OCI-LY1 (cell line): ENCODE data around the gene XPR1.

ENCODE experiments used
- H2AFZ ChIP-seq: fragments of 200-600 bp; sonication (generic), shearing (Covaris generic); 2 replicates; pipeline ENCODE4 v1.6.0; 2014; ENCODE audit warnings: antibody characterized with exemption, mild to moderate bottlenecking, low read length
- H3F3A ChIP-seq: fragments of 200-600 bp; sonication (generic), shearing (Covaris generic); 2 replicates; pipeline ENCODE4 v1.6.0; 2014; ENCODE audit warnings: mild to moderate bottlenecking, antibody characterized with exemption, low read length, moderate library complexity; ENCODE audit not compliant: insufficient read depth
- H3K27ac ChIP-seq: fragments of 200-600 bp; sonication (generic); 2 replicates; pipeline ENCODE4 v1.5.1; 2014; ENCODE audit warnings: low read length, mixed run types, mild to moderate bottlenecking, low read depth; ENCODE audit not compliant: poor library complexity, severe bottlenecking
- H3K27me3 ChIP-seq: fragments of 200-600 bp; sonication (generic); 2 replicates; pipeline ENCODE4 v1.6.0; 2014; ENCODE audit warnings: antibody characterized with exemption, mild to moderate bottlenecking, low read length, moderate library complexity; ENCODE audit not compliant: insufficient read depth
- H3K36me3 ChIP-seq: fragments of 200-600 bp; sonication (generic); 2 replicates; pipeline ENCODE4 v1.6.1; 2014; ENCODE audit warnings: mild to moderate bottlenecking, antibody characterized with exemption, low read length, moderate library complexity, mixed read lengths; ENCODE audit not compliant: insufficient read depth
- H3K4me1 ChIP-seq: fragments of 200-600 bp; sonication (generic); 2 replicates; pipeline ENCODE4 v1.5.1; 2014; ENCODE audit warnings: mild to moderate bottlenecking, low read length, moderate library complexity; ENCODE audit not compliant: insufficient read depth, severe bottlenecking
- H3K4me2 ChIP-seq: fragments of 200-600 bp; sonication (generic), shearing (Covaris generic); 2 replicates; pipeline ENCODE4 v1.6.1; 2014; ENCODE audit warnings: low read length
- H3K4me3 ChIP-seq: fragments of 200-600 bp; sonication (generic); 2 replicates; pipeline ENCODE4 v1.5.1; 2014; ENCODE audit warnings: low read length, low read depth, mild to moderate bottlenecking, mixed read lengths; ENCODE audit not compliant: poor library complexity, severe bottlenecking
- H3K79me2 ChIP-seq: fragments of 200-600 bp; shearing (Covaris generic); 2 replicates; pipeline ENCODE4 v1.6.1; 2016; ENCODE audit warnings: mixed run types, low read length, mixed read lengths; ENCODE audit not compliant: insufficient read depth
- H3K9ac ChIP-seq: fragments of 200-600 bp; sonication (generic), shearing (Covaris generic); 2 replicates; pipeline ENCODE4 v1.6.1; 2014; ENCODE audit warnings: mild to moderate bottlenecking, low read length, mixed read lengths
- H3K9me2 ChIP-seq: fragments of 200-600 bp; sonication (generic), shearing (Covaris generic); 2 replicates; pipeline ENCODE4 v1.6.1; 2014; ENCODE audit warnings: low read depth, mild to moderate bottlenecking, low read length, mixed read lengths
- H3K9me3 ChIP-seq: fragments of 200-600 bp; shearing (Covaris generic); 2 replicates; pipeline ENCODE4 v1.6.1; 2014; ENCODE audit warnings: low read length, mixed read lengths
- H4K20me1 ChIP-seq: fragments of 200-600 bp; sonication (generic), shearing (Covaris generic); 2 replicates; pipeline ENCODE4 v1.6.0; 2016; ENCODE audit warnings: mild to moderate bottlenecking, low read length; ENCODE audit not compliant: insufficient read depth
- EZH2 ChIP-seq: fragments of 200-600 bp; sonication (generic), shearing (Covaris generic); IDR thresholded peaks from 2 replicates; pipeline ENCODE4 v1.8.0; 2017; ENCODE audit warnings: borderline replicate concordance, mixed run types, mild to moderate bottlenecking, antibody characterized with exemption, low read length, moderate library complexity, mixed read lengths
- TF ChIP-seq, protein P1 (sequence below): fragments of 200-600 bp; sonication (generic), shearing (Covaris generic); IDR thresholded peaks from 2 replicates; pipeline ENCODE4 v1.5.1; 2017; ENCODE audit warnings: mild to moderate bottlenecking, antibody characterized with exemption, low read length, moderate library complexity, mixed read lengths

XPR1 gene

DNA sequence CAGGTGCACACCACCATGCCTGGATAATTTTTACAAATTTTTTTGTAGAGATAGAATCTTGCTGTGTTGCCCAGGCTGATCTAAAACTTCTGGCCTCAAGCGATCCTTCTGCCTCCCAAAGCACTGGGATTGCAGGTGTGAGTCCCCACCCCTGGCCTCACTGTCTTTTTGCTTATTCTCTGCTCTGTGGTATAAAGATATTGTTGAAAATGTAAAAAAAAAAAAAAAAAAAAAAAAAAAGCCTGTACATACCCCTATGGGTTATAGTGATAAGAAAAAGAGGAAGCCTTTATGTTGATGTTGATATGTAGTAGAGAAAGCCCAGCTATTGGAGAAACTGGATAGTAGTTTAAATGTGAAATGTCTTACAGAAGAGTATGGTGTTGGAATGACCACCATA, 125.8 kb downstream of the XPR1 start:
- H3F3A ChIP-seq, result no peaks in the 10 kb centered on the region
- no peaks in the 10 kb centered on the region for H3K9me3 ChIP-seq
- no peaks in the 10 kb centered on the region for H3K9me2 ChIP-seq
- H3K9ac ChIP-seq, result no peak overlapping the region
- H3K36me3 ChIP-seq, result no peaks in the 10 kb centered on the region
- no peaks in the 10 kb centered on the region for H3K4me1 ChIP-seq
- H3K79me2 ChIP-seq, result no peaks in the 10 kb centered on the region
- no peak overlapping the region for H2AFZ ChIP-seq
- no peak overlapping the region for H3K4me2 ChIP-seq
- TF ChIP-seq, protein P1, sequence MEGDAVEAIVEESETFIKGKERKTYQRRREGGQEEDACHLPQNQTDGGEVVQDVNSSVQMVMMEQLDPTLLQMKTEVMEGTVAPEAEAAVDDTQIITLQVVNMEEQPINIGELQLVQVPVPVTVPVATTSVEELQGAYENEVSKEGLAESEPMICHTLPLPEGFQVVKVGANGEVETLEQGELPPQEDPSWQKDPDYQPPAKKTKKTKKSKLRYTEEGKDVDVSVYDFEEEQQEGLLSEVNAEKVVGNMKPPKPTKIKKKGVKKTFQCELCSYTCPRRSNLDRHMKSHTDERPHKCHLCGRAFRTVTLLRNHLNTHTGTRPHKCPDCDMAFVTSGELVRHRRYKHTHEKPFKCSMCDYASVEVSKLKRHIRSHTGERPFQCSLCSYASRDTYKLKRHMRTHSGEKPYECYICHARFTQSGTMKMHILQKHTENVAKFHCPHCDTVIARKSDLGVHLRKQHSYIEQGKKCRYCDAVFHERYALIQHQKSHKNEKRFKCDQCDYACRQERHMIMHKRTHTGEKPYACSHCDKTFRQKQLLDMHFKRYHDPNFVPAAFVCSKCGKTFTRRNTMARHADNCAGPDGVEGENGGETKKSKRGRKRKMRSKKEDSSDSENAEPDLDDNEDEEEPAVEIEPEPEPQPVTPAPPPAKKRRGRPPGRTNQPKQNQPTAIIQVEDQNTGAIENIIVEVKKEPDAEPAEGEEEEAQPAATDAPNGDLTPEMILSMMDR, result no peak
- TF ChIP-seq EZH2, result no peak
- H3K4me3 ChIP-seq, result no peak overlapping the region
- no peak overlapping the region for H3K27ac ChIP-seq
- H3K27me3 ChIP-seq, result no peaks in the 10 kb centered on the region
- no peaks in the 10 kb centered on the region for H4K20me1 ChIP-seq

- H3K27ac ChIP-seq, result no peak overlapping the region
- no peaks in the 10 kb centered on the region for H3K9me2 ChIP-seq
- TF ChIP-seq EZH2, result no peak
- TF ChIP-seq, protein P1, result no peak
- no peaks in the 10 kb centered on the region for H3K4me1 ChIP-seq
- no peaks in the 10 kb centered on the region for H3K36me3 ChIP-seq
- no peaks in the 10 kb centered on the region for H3K9me3 ChIP-seq
- no peaks in the 10 kb centered on the region for H3F3A ChIP-seq
- no peak overlapping the region for H3K4me2 ChIP-seq
- H3K9ac ChIP-seq, result no peak overlapping the region
- no peaks in the 10 kb centered on the region for H3K27me3 ChIP-seq
- no peaks in the 10 kb centered on the region for H3K79me2 ChIP-seq
- H3K4me3 ChIP-seq, result no peak overlapping the region
- H4K20me1 ChIP-seq, result no peaks in the 10 kb centered on the region
- no peak overlapping the region for H2AFZ ChIP-seq
Observed at GRCh38 chr1:180762796-180763195, 131.0 kb downstream of the XPR1 start.

- TF ChIP-seq, protein P1, result no peak
- TF ChIP-seq EZH2, result no peak
- Histone ChIP-seq H3K9me2 (no peaks in the 10 kb centered on the region), H2AFZ (no peak overlapping the region), H4K20me1 (no peaks in the 10 kb centered on the region), H3K79me2 (no peaks in the 10 kb centered on the region), H3K27me3 (no peaks in the 10 kb centered on the region), H3K4me3 (no peak overlapping the region), H3K9ac (no peak overlapping the region), H3K36me3 (no peaks in the 10 kb centered on the region), H3F3A (no peaks in the 10 kb centered on the region), H3K27ac (no peak overlapping the region), H3K9me3 (no peaks in the 10 kb centered on the region), H3K4me2 (no peak overlapping the region), H3K4me1 (no peaks in the 10 kb centered on the region)
Observed at GRCh38 chr1:180765151-180765550, 133.3 kb downstream of the XPR1 start.
